H9 (cell line): ENCODE measurements around the gene C20orf173. TPM values are rescaled to one million over a fixed set of nuclear protein-coding genes. Genes with fewer than 3 reads are reported as not detected.

Experiments used
- DNase-seq: peaks from one replicate; pipeline ENCODE4 v3.0.0-alpha.2; 2017
- H2AFZ ChIP-seq: one replicate; pipeline ENCODE4 v1.6.1; 2013; ENCODE audit warnings: mild to moderate bottlenecking, low read length, control low read depth, moderate library complexity
- H2AK5ac ChIP-seq: 2 replicates; pipeline ENCODE4 v1.6.1; 2013; ENCODE audit warnings: low read length, control low read depth, mixed read lengths; ENCODE audit not compliant: insufficient read length
- H2BK120ac ChIP-seq: one replicate; pipeline ENCODE4 v1.6.1; 2013; ENCODE audit warnings: low read depth, mild to moderate bottlenecking, low read length, control low read depth, inconsistent platforms; ENCODE audit not compliant: poor library complexity, severe bottlenecking
- H2BK12ac ChIP-seq: 2 replicates; pipeline ENCODE4 v1.6.1; 2013; ENCODE audit warnings: low read length, control low read depth, mixed read lengths, low read depth; ENCODE audit not compliant: insufficient read length
- H2BK15ac ChIP-seq: 2 replicates; pipeline ENCODE4 v1.6.1; 2013; ENCODE audit warnings: low read depth, low read length, control low read depth
- H2BK20ac ChIP-seq: one replicate; pipeline ENCODE4 v1.6.1; 2013; ENCODE audit warnings: low read depth, mild to moderate bottlenecking, low read length, control low read depth, inconsistent platforms; ENCODE audit not compliant: poor library complexity, severe bottlenecking
- H2BK5ac ChIP-seq: 2 replicates; pipeline ENCODE4 v1.6.1; 2013; ENCODE audit warnings: low read length, control low read depth, mixed read lengths; ENCODE audit not compliant: insufficient read length
- H3K14ac ChIP-seq: 2 replicates; pipeline ENCODE4 v1.6.1; 2013; ENCODE audit warnings: low read length, control low read depth; ENCODE audit not compliant: insufficient read depth
- H3K18ac ChIP-seq: 2 replicates; pipeline ENCODE4 v1.6.1; 2013; ENCODE audit warnings: low read depth, mild to moderate bottlenecking, mixed read lengths, low read length, control low read depth; ENCODE audit not compliant: insufficient read length
- H3K23ac ChIP-seq: 2 replicates; pipeline ENCODE4 v1.6.1; 2013; ENCODE audit warnings: low read length, control low read depth, mixed read lengths, low read depth; ENCODE audit not compliant: insufficient read length
- H3K23me2 ChIP-seq: 2 replicates; pipeline ENCODE4 v1.6.1; 2013; ENCODE audit warnings: low read depth, mild to moderate bottlenecking, mixed read lengths, low read length, control low read depth; ENCODE audit not compliant: insufficient read length, poor library complexity, severe bottlenecking
- H3K27ac ChIP-seq: 2 replicates; pipeline ENCODE4 v1.5.1; 2013; ENCODE audit warnings: low read length, control low read depth, mixed read lengths, low read depth; ENCODE audit not compliant: insufficient read length
- H3K27me3 ChIP-seq: 2 replicates; pipeline ENCODE4 v1.6.1; 2013; ENCODE audit warnings: low read length, control low read depth, inconsistent platforms; ENCODE audit not compliant: insufficient read depth
- H3K4ac ChIP-seq: 2 replicates; pipeline ENCODE4 v1.6.1; 2013; ENCODE audit warnings: low read depth, mild to moderate bottlenecking, control low read depth, inconsistent platforms, low read length, moderate library complexity
- H3K4me1 ChIP-seq: 2 replicates; pipeline ENCODE4 v1.6.1; 2013; ENCODE audit warnings: low read length, control low read depth, inconsistent platforms; ENCODE audit not compliant: insufficient read depth
- H3K4me2 ChIP-seq: 2 replicates; pipeline ENCODE4 v1.6.1; 2013; ENCODE audit warnings: low read length, control low read depth, mixed read lengths; ENCODE audit not compliant: insufficient read length, insufficient read depth
- H3K56ac ChIP-seq: 2 replicates; pipeline ENCODE4 v1.6.1; 2013; ENCODE audit warnings: low read depth, mild to moderate bottlenecking, mixed read lengths, low read length, control low read depth; ENCODE audit not compliant: insufficient read length
- H3K79me1 ChIP-seq: 2 replicates; pipeline ENCODE4 v1.6.1; 2013; ENCODE audit warnings: low read depth, mild to moderate bottlenecking, moderate library complexity, low read length, control low read depth, inconsistent platforms; ENCODE audit not compliant: insufficient read depth, poor library complexity, severe bottlenecking
- H3K79me2 ChIP-seq: 2 replicates; pipeline ENCODE4 v1.6.1; 2013; ENCODE audit warnings: low read length, control low read depth, inconsistent platforms; ENCODE audit not compliant: insufficient read depth
- H3K9ac ChIP-seq: 2 replicates; pipeline ENCODE4 v1.6.1; 2013; ENCODE audit warnings: low read length, control low read depth, mixed read lengths; ENCODE audit not compliant: insufficient read length; ENCODE audit errors: extremely low read depth
- H3K9me3 ChIP-seq: one replicate; pipeline ENCODE4 v1.6.1; 2013; ENCODE audit warnings: low read depth, low read length, inconsistent platforms; ENCODE audit not compliant: control insufficient read depth
- H3T11ph ChIP-seq: one replicate; pipeline ENCODE4 v1.6.1; 2013; ENCODE audit warnings: mild to moderate bottlenecking, low read length, control low read depth, inconsistent platforms
- H4K20me1 ChIP-seq: one replicate; pipeline ENCODE4 v1.6.1; 2013; ENCODE audit not compliant: control insufficient read depth, insufficient read length, insufficient read depth
- H4K5ac ChIP-seq: 2 replicates; pipeline ENCODE4 v1.6.1; 2013; ENCODE audit warnings: low read depth, mild to moderate bottlenecking, mixed read lengths, low read length, control low read depth; ENCODE audit not compliant: insufficient read length
- H4K8ac ChIP-seq: replicated peaks from 2 replicates; pipeline ENCODE4 v1.6.1; 2013; ENCODE audit warnings: low read length, control low read depth, mixed read lengths, low read depth; ENCODE audit not compliant: insufficient read length
- H4K91ac ChIP-seq: 2 replicates; pipeline ENCODE4 v1.6.1; 2013; ENCODE audit warnings: low read depth, mild to moderate bottlenecking, moderate library complexity, mixed read lengths, low read length, control low read depth; ENCODE audit not compliant: insufficient read length
- H3K27ac Mint-ChIP-seq, 3 experiments: 2 replicates in 2 of 3; 3 replicates in 1 of 3; pipeline ENCODE4 v1.8.0; 2020 to 2021; ENCODE audit warnings: mixed read lengths in 3 of 3, mild to moderate bottlenecking in 1 of 3, moderate library complexity in 1 of 3
- H3K27me3 Mint-ChIP-seq: 2 replicates; pipeline ENCODE4 v1.8.0; 2021; ENCODE audit warnings: low read depth, mild to moderate bottlenecking, moderate library complexity, mixed read lengths
- H3K36me3 Mint-ChIP-seq, 3 experiments: 2 replicates in 2 of 3; 3 replicates in 1 of 3; pipeline ENCODE4 v1.8.0; 2020 to 2021; ENCODE audit warnings: low read depth in 3 of 3, mixed read lengths in 3 of 3; ENCODE audit not compliant: insufficient read depth in 1 of 3
- H3K4me1 Mint-ChIP-seq, 2 experiments: 2 replicates each; pipeline ENCODE4 v1.8.0; 2020; ENCODE audit warnings: mixed read lengths in 2 of 2
- H3K4me3 Mint-ChIP-seq, 2 experiments: 2 replicates in 1 of 2; 3 replicates in 1 of 2; pipeline ENCODE4 v1.8.0; 2020 to 2021; ENCODE audit warnings: mild to moderate bottlenecking in 2 of 2, mixed read lengths in 2 of 2, moderate library complexity in 1 of 2
- H3K9me3 Mint-ChIP-seq, 2 experiments: 2 replicates in 1 of 2; 3 replicates in 1 of 2; pipeline ENCODE4 v1.8.0; 2020; ENCODE audit warnings: mild to moderate bottlenecking in 2 of 2, mixed read lengths in 2 of 2, moderate library complexity in 1 of 2
- CTCF ChIP-seq: fragments of 200-600 bp; sonication (generic); conservative IDR thresholded peaks from 3 replicates; pipeline ENCODE4 v1.8.0; 2021; ENCODE audit warnings: antibody characterized with exemption, mild to moderate bottlenecking
- WGBS: extraction: QIAGEN DNeasy Blood & Tissue Kit; methylation state at CpG from one replicate; pipeline ENCODE4 v1.1.7; 2013; ENCODE audit warnings: missing lambda C conversion rate, low lambda C conversion rate, mixed read lengths; ENCODE audit not compliant: insufficient read length; ENCODE audit errors: extremely low coverage; 5-methylcytosine and 5-hydroxymethylcytosine counted together
- total RNA-seq: library from RNA; stranded (reverse); gene quantifications from 2 replicates; pipeline ENCODE4 v1.2.1, GENCODE V29; 2021

C20orf173 gene
- total RNA-seq, 1 experiment from 2014 or later: not detected

GRCh38 chr20:35515341-35515740, 14.1 kb downstream of the C20orf173 start:
- no peaks in the 10 kb centered on the region for H3K79me1 ChIP-seq
- H3K4me1 Mint-ChIP-seq: no peaks in the 10 kb centered on the region
- H3K36me3 Mint-ChIP-seq: peaks cover 0 to 24% (median 21%) of the 10 kb centered on the region in 3 experiments; a peak in 6 of 7 replicates
- no peak overlapping the region for H2BK120ac ChIP-seq
- H3K56ac ChIP-seq: no peak overlapping the region
- H3T11ph ChIP-seq: no peak overlapping the region
- no peaks in the 10 kb centered on the region; the same call in 1 of the 2 replicates for H3K27me3 Mint-ChIP-seq
- no peak for TF ChIP-seq CTCF
- H3K4ac ChIP-seq: no peak overlapping the region
- H3K4me2 ChIP-seq: no peak overlapping the region
- no peak overlapping the region for H2BK5ac ChIP-seq
- H4K20me1 ChIP-seq: no peaks in the 10 kb centered on the region
- H3K27me3 ChIP-seq: no peaks in the 10 kb centered on the region
- H3K18ac ChIP-seq: no peak overlapping the region
- no peaks in the 10 kb centered on the region for H3K79me2 ChIP-seq
- H3K27ac ChIP-seq: no peak overlapping the region
- no peaks in the 10 kb centered on the region for H3K23me2 ChIP-seq
- no peak overlapping the region for H3K9ac ChIP-seq
- H4K5ac ChIP-seq: no peak overlapping the region
- H3K14ac ChIP-seq: no peak overlapping the region
- no peak overlapping the region for H4K8ac ChIP-seq
- H3K9me3 ChIP-seq: no peaks in the 10 kb centered on the region
- no peak overlapping the region for H2AK5ac ChIP-seq
- no peak overlapping the region for H3K27ac Mint-ChIP-seq
- no CpG with 5 or more reads among the region's 4 CpGs for WGBS
- H4K91ac ChIP-seq: no peak overlapping the region
- H3K4me3 Mint-ChIP-seq: no peak overlapping the region
- no peak overlapping the region for H3K23ac ChIP-seq
- H3K9me3 Mint-ChIP-seq: no peaks in the 10 kb centered on the region
- H2AFZ ChIP-seq: no peak overlapping the region
- no peaks in the 10 kb centered on the region for H3K4me1 ChIP-seq
- no peak overlapping the region for H2BK20ac ChIP-seq
- H2BK12ac ChIP-seq: no peak overlapping the region
- no peak overlapping the region for H2BK15ac ChIP-seq
- no peak for DNase-seq
